PFSK-1 (cell line): ENCODE data around the gene JAK2.

Source experiments
- FOXP2 ChIP-seq: optimal IDR thresholded peaks from 2 replicates; pipeline ENCODE3; 2011; ENCODE audit warnings: borderline replicate concordance, control low read depth, inconsistent platforms; ENCODE audit not compliant: insufficient read depth; ENCODE audit errors: extremely low read length, extremely low read depth
- POLR2AphosphoS5 ChIP-seq: IDR thresholded peaks from 2 replicates; pipeline ENCODE4 v1.6.1; 2012; ENCODE audit warnings: low read depth, mild to moderate bottlenecking, control low read depth, low read length, moderate library complexity
- REST ChIP-seq, 2 experiments: IDR thresholded peaks; 2 replicates each; pipeline versions ENCODE4 v1.6.1 to v1.8.0; 2011 to 2012; ENCODE audit warnings: low read depth in 2 of 2, low read length in 2 of 2, control low read depth in 1 of 2, inconsistent platforms in 1 of 2, mild to moderate bottlenecking in 1 of 2, moderate library complexity in 1 of 2; ENCODE audit not compliant: insufficient read depth in 1 of 2
- SIN3A ChIP-seq: IDR thresholded peaks from 2 replicates; pipeline ENCODE4 v1.6.1; 2012; ENCODE audit warnings: mild to moderate bottlenecking, low read length, moderate library complexity, borderline replicate concordance; ENCODE audit not compliant: insufficient read depth
- TAF1 ChIP-seq: IDR thresholded peaks from 2 replicates; pipeline ENCODE4 v1.6.1; 2012; ENCODE audit warnings: low read length, control low read depth, borderline replicate concordance; ENCODE audit not compliant: insufficient read depth

The JAK2 gene

GRCh38 chr9:5043381-5043780 is 58.3 kb downstream of the JAK2 start:
- no peak for TF ChIP-seq TAF1
- TF ChIP-seq FOXP2 = no peak

- TF ChIP-seq SIN3A (no peak), POLR2AphosphoS5 (no peak), TAF1 (no peak), FOXP2 (no peak), REST (IDR thresholded peaks at IDR 0.05; ENCODE audit: insufficient read depth in 1 of 2, low read depth in 2 of 2, low read length in 2 of 2) (no peak)
Observed at GRCh38 chr9:5044160-5044559, 59.1 kb downstream of the JAK2 start.

GRCh38 chr9:5052838-5053237 is 67.8 kb downstream of the JAK2 start:
- TF ChIP-seq REST (IDR thresholded peaks at IDR 0.05; ENCODE audit: insufficient read depth in 1 of 2, low read depth in 2 of 2, low read length in 2 of 2) (no peak), TAF1 (no peak), SIN3A (no peak), POLR2AphosphoS5 (no peak), FOXP2 (no peak)

GRCh38 chr9:5062631-5063030 is 77.6 kb downstream of the JAK2 start:
- TF ChIP-seq POLR2AphosphoS5 = no peak
- no peak for TF ChIP-seq TAF1
- TF ChIP-seq SIN3A = no peak
- no peak for TF ChIP-seq FOXP2
- TF ChIP-seq REST (IDR thresholded peaks at IDR 0.05; ENCODE audit: insufficient read depth in 1 of 2, low read depth in 2 of 2, low read length in 2 of 2) = no peak

GRCh38 chr9:5072871-5073270 is 87.8 kb downstream of the JAK2 start:
- TF ChIP-seq POLR2AphosphoS5 (no peak), SIN3A (no peak), TAF1 (no peak), FOXP2 (no peak), REST (IDR thresholded peaks at IDR 0.05; ENCODE audit: insufficient read depth in 1 of 2, low read depth in 2 of 2, low read length in 2 of 2) (no peak)
